Measurements from ENCODE around the gene CCDC89.

DNA sequence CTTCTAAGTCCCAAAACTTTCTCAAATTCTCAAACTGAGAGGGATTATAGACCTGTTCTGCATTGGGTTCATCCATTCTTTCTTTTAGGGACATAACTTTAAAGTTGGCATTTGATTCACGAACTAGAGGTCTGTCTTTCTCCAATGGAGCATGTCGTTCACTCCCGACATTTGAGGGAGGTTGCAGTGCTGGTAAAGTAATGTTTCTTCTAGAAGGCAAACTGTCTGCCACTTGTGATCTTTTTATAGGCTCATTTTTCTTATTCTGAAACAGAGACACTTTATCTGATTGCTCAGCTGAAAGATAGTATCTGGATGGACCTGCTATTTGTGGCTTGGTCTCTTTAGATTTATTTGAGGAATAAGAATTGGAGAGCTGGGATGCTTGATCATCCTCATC, 40.4 kb upstream of the CCDC89 start:
- no peak for TF ChIP-seq EGR2 (tag by site-specific recombination; IDR thresholded peaks at IDR 0.05; ENCODE audit: low read depth)
- no peak for TF ChIP-seq ZNF274 (IDR thresholded peaks at IDR 0.05; ENCODE audit: low read length)
- TF ChIP-seq ZNF274 (tag by site-specific recombination; IDR thresholded peaks at IDR 0.05; ENCODE audit: borderline replicate concordance) = no peak
- no peak for TF ChIP-seq TRIM28 (IDR thresholded peaks at IDR 0.05; ENCODE audit: borderline replicate concordance, low read length)
- TF ChIP-seq, protein P1, sequence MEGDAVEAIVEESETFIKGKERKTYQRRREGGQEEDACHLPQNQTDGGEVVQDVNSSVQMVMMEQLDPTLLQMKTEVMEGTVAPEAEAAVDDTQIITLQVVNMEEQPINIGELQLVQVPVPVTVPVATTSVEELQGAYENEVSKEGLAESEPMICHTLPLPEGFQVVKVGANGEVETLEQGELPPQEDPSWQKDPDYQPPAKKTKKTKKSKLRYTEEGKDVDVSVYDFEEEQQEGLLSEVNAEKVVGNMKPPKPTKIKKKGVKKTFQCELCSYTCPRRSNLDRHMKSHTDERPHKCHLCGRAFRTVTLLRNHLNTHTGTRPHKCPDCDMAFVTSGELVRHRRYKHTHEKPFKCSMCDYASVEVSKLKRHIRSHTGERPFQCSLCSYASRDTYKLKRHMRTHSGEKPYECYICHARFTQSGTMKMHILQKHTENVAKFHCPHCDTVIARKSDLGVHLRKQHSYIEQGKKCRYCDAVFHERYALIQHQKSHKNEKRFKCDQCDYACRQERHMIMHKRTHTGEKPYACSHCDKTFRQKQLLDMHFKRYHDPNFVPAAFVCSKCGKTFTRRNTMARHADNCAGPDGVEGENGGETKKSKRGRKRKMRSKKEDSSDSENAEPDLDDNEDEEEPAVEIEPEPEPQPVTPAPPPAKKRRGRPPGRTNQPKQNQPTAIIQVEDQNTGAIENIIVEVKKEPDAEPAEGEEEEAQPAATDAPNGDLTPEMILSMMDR (tag by site-specific recombination; IDR thresholded peaks at IDR 0.05) = no peak
- TF ChIP-seq, protein P2, sequence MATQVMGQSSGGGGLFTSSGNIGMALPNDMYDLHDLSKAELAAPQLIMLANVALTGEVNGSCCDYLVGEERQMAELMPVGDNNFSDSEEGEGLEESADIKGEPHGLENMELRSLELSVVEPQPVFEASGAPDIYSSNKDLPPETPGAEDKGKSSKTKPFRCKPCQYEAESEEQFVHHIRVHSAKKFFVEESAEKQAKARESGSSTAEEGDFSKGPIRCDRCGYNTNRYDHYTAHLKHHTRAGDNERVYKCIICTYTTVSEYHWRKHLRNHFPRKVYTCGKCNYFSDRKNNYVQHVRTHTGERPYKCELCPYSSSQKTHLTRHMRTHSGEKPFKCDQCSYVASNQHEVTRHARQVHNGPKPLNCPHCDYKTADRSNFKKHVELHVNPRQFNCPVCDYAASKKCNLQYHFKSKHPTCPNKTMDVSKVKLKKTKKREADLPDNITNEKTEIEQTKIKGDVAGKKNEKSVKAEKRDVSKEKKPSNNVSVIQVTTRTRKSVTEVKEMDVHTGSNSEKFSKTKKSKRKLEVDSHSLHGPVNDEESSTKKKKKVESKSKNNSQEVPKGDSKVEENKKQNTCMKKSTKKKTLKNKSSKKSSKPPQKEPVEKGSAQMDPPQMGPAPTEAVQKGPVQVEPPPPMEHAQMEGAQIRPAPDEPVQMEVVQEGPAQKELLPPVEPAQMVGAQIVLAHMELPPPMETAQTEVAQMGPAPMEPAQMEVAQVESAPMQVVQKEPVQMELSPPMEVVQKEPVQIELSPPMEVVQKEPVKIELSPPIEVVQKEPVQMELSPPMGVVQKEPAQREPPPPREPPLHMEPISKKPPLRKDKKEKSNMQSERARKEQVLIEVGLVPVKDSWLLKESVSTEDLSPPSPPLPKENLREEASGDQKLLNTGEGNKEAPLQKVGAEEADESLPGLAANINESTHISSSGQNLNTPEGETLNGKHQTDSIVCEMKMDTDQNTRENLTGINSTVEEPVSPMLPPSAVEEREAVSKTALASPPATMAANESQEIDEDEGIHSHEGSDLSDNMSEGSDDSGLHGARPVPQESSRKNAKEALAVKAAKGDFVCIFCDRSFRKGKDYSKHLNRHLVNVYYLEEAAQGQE (tag by site-specific recombination; IDR thresholded peaks at IDR 0.05) = no peak
- TF ChIP-seq ZBTB20 (tag by site-specific recombination; IDR thresholded peaks at IDR 0.05) = no peak
- no peak for TF ChIP-seq ZSCAN16 (tag by site-specific recombination; IDR thresholded peaks at IDR 0.05)
